HPDE6-E6E7 (cell line): ENCODE results near the gene BMPR1A.

Source experiments
- DNase-seq: peaks from one replicate; pipeline ENCODE4 v3.0.0; 2011; ENCODE audit warnings: missing footprints; ENCODE audit errors: extremely low spot score

BMPR1A gene

GRCh38 chr10:86765548-86765947, 9.1 kb downstream of the BMPR1A start:
- DNase-seq: no peak

GRCh38 chr10:86768412-86769062, 12.1 kb downstream of the BMPR1A start:
- DNase-seq: no peak

GRCh38 chr10:86769991-86770390, 13.6 kb downstream of the BMPR1A start:
- DNase-seq: no peak

- DNase-seq: no peak
Observed at GRCh38 chr10:86770412-86770960, 14.1 kb downstream of the BMPR1A start.

- no peak for DNase-seq
Observed at GRCh38 chr10:86773498-86773897, 17.1 kb downstream of the BMPR1A start.

- no peak for DNase-seq
Observed at GRCh38 chr10:86775056-86775869, 18.8 kb downstream of the BMPR1A start.

- DNase-seq: no peak
Observed at GRCh38 chr10:86775870-86776180, 19.4 kb downstream of the BMPR1A start.

GRCh38 chr10:86779220-86780017, 23.0 kb downstream of the BMPR1A start:
- no peak for DNase-seq

GRCh38 chr10:86782701-86783418, 26.4 kb downstream of the BMPR1A start:
- no peak for DNase-seq

- DNase-seq: no peak
Observed at GRCh38 chr10:86785037-86785436, 28.6 kb downstream of the BMPR1A start.

GRCh38 chr10:86785968-86786367, 29.5 kb downstream of the BMPR1A start:
- no peak for DNase-seq

- DNase-seq: no peak
Observed at GRCh38 chr10:86786368-86786767, 29.9 kb downstream of the BMPR1A start.

GRCh38 chr10:86790394-86790793, 34.0 kb downstream of the BMPR1A start:
- no peak for DNase-seq

- no peak for DNase-seq
Observed at GRCh38 chr10:86792461-86793167, 36.2 kb downstream of the BMPR1A start.

- DNase-seq: no peak
Observed at GRCh38 chr10:86793696-86794095, 37.3 kb downstream of the BMPR1A start.

GRCh38 chr10:86795353-86795752, 38.9 kb downstream of the BMPR1A start:
- peak; percentile 25 for DNase-seq

- no peak for DNase-seq
Observed at GRCh38 chr10:86798025-86798424, 41.6 kb downstream of the BMPR1A start.

- DNase-seq: no peak
Observed at GRCh38 chr10:86798611-86799010, 42.2 kb downstream of the BMPR1A start.

GRCh38 chr10:86799188-86799845, 42.9 kb downstream of the BMPR1A start:
- DNase-seq: no peak

GRCh38 chr10:86801995-86802394, 45.6 kb downstream of the BMPR1A start:
- DNase-seq: no peak
